SK-N-SH (cell line): ENCODE measurements around the gene C1orf35.

Source experiments
- EP300 ChIP-seq, 2 experiments: IDR thresholded peaks; 2 replicates each; pipeline versions ENCODE4 v1.4.0 to v1.6.1; 2012; ENCODE audit warnings: borderline replicate concordance in 1 of 2, low read depth in 1 of 2, low read length in 1 of 2
- EZH2phosphoT487 ChIP-seq: fragments of 200-600 bp; sonication (generic); IDR thresholded peaks from 2 replicates; pipeline ENCODE4 v1.6.1; 2017; ENCODE audit warnings: low read depth, mixed run types, mild to moderate bottlenecking, antibody characterized with exemption, moderate library complexity, borderline replicate concordance
- POLR2AphosphoS5 ChIP-seq: IDR thresholded peaks from 2 replicates; pipeline ENCODE4 v1.6.1; 2012; ENCODE audit warnings: low read depth, low read length
- RAD21 ChIP-seq: IDR thresholded peaks from 2 replicates; pipeline ENCODE4 v1.6.1; 2012; ENCODE audit warnings: mild to moderate bottlenecking, low read length
- RFX5 ChIP-seq: IDR thresholded peaks from 2 replicates; pipeline ENCODE4 v1.6.1; 2012; ENCODE audit warnings: mild to moderate bottlenecking, improper control_type of control experiment, low read length
- SMC3 ChIP-seq: IDR thresholded peaks from 2 replicates; pipeline ENCODE4 v1.6.1; 2012; ENCODE audit warnings: low read depth, low read length, improper control_type of control experiment
- YY1 ChIP-seq: IDR thresholded peaks from 2 replicates; pipeline ENCODE4 v1.4.0; 2012; ENCODE audit warnings: low read depth, mild to moderate bottlenecking
- TF ChIP-seq, protein P1 (sequence below): IDR thresholded peaks from 2 replicates; pipeline ENCODE4 v1.4.0; 2012; ENCODE audit warnings: low read depth
- TF ChIP-seq, protein P2 (sequence below): fragments of 200-600 bp; sonication (generic); IDR thresholded peaks from 2 replicates; pipeline ENCODE4 v1.6.1; 2017; ENCODE audit warnings: antibody characterized with exemption, mild to moderate bottlenecking, moderate library complexity
- TF ChIP-seq, protein P3 (sequence below): IDR thresholded peaks from 2 replicates; pipeline ENCODE4 v1.4.0; 2012; ENCODE audit warnings: low read depth, borderline replicate concordance
- TF ChIP-seq, protein P4 (sequence below): IDR thresholded peaks from 2 replicates; pipeline ENCODE4 v1.6.1; 2012; ENCODE audit warnings: mild to moderate bottlenecking, low read depth, low read length, moderate library complexity

DNA sequence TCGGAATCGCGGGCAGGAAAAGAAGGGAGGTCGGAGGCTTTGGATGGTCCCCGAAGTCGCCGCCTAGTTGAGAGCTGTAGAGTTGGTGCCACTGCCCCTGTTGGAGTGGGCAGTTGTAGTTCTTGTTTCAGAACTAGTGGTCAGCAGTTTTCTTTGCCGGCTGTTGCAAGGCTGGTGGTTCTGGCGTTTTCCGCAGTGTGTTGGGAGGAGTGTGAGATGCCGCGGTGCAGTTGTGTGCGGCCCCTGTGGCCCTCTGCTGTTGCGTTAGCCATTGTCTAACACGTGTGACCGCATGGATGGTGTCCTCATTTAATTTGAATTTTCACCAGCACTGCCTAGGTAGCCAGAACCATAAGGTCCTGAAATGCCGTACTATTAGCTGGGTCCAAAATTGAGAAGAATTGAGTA lies 19.2 kb downstream of the C1orf35 start:
- TF ChIP-seq, protein P1, sequence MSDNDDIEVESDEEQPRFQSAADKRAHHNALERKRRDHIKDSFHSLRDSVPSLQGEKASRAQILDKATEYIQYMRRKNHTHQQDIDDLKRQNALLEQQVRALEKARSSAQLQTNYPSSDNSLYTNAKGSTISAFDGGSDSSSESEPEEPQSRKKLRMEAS, result no peak
- TF ChIP-seq RFX5 (no peak), RAD21 (no peak), POLR2AphosphoS5 (no peak), EP300 (IDR thresholded peaks at IDR 0.05; ENCODE audit: borderline replicate concordance in 1 of 2, low read depth in 1 of 2, low read length in 1 of 2) (no peak), YY1 (no peak), SMC3 (no peak), EZH2phosphoT487 (no peak)
- TF ChIP-seq, protein P2, sequence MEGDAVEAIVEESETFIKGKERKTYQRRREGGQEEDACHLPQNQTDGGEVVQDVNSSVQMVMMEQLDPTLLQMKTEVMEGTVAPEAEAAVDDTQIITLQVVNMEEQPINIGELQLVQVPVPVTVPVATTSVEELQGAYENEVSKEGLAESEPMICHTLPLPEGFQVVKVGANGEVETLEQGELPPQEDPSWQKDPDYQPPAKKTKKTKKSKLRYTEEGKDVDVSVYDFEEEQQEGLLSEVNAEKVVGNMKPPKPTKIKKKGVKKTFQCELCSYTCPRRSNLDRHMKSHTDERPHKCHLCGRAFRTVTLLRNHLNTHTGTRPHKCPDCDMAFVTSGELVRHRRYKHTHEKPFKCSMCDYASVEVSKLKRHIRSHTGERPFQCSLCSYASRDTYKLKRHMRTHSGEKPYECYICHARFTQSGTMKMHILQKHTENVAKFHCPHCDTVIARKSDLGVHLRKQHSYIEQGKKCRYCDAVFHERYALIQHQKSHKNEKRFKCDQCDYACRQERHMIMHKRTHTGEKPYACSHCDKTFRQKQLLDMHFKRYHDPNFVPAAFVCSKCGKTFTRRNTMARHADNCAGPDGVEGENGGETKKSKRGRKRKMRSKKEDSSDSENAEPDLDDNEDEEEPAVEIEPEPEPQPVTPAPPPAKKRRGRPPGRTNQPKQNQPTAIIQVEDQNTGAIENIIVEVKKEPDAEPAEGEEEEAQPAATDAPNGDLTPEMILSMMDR, result no peak
- TF ChIP-seq, protein P3, sequence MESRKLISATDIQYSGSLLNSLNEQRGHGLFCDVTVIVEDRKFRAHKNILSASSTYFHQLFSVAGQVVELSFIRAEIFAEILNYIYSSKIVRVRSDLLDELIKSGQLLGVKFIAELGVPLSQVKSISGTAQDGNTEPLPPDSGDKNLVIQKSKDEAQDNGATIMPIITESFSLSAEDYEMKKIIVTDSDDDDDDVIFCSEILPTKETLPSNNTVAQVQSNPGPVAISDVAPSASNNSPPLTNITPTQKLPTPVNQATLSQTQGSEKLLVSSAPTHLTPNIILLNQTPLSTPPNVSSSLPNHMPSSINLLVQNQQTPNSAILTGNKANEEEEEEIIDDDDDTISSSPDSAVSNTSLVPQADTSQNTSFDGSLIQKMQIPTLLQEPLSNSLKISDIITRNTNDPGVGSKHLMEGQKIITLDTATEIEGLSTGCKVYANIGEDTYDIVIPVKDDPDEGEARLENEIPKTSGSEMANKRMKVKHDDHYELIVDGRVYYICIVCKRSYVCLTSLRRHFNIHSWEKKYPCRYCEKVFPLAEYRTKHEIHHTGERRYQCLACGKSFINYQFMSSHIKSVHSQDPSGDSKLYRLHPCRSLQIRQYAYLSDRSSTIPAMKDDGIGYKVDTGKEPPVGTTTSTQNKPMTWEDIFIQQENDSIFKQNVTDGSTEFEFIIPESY, result no peak
- TF ChIP-seq, protein P4, sequence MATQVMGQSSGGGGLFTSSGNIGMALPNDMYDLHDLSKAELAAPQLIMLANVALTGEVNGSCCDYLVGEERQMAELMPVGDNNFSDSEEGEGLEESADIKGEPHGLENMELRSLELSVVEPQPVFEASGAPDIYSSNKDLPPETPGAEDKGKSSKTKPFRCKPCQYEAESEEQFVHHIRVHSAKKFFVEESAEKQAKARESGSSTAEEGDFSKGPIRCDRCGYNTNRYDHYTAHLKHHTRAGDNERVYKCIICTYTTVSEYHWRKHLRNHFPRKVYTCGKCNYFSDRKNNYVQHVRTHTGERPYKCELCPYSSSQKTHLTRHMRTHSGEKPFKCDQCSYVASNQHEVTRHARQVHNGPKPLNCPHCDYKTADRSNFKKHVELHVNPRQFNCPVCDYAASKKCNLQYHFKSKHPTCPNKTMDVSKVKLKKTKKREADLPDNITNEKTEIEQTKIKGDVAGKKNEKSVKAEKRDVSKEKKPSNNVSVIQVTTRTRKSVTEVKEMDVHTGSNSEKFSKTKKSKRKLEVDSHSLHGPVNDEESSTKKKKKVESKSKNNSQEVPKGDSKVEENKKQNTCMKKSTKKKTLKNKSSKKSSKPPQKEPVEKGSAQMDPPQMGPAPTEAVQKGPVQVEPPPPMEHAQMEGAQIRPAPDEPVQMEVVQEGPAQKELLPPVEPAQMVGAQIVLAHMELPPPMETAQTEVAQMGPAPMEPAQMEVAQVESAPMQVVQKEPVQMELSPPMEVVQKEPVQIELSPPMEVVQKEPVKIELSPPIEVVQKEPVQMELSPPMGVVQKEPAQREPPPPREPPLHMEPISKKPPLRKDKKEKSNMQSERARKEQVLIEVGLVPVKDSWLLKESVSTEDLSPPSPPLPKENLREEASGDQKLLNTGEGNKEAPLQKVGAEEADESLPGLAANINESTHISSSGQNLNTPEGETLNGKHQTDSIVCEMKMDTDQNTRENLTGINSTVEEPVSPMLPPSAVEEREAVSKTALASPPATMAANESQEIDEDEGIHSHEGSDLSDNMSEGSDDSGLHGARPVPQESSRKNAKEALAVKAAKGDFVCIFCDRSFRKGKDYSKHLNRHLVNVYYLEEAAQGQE, result no peak
